ENCODE measurements around the gene GADD45A.
"Not testable (repeated sequence)": the region's sequence is repeated elsewhere in the genome, so short reads cannot be mapped to it uniquely, and the experiment has no call there.

Gene GADD45A

GRCh38 chr1:67650061-67650460, 34.9 kb upstream of the GADD45A start:
- H3K9ac ChIP-seq (ENCODE audit: low read length) = no peak overlapping the region
- H3K36me3 ChIP-seq (ENCODE audit: control insufficient read depth, low read depth, low read length) = no peaks in the 10 kb centered on the region
- H3K27me3 ChIP-seq (ENCODE audit: control insufficient read depth, insufficient read depth, low read length) = no peaks in the 10 kb centered on the region
- no peak overlapping the region for H3K4me3 ChIP-seq (ENCODE audit: low read length)
- H3K27ac ChIP-seq (ENCODE audit: low read length) = no peak overlapping the region
- H3K9me3 ChIP-seq (ENCODE audit: control insufficient read depth, low read depth, low read length) = no peaks in the 10 kb centered on the region
- H3K4me1 ChIP-seq (ENCODE audit: control insufficient read depth, low read depth, low read length) = peaks cover 7% of the 10 kb centered on the region

- Histone ChIP-seq H3K9ac (ENCODE audit: low read length) (no peak overlapping the region), H3K27ac (ENCODE audit: low read length) (no peak overlapping the region), H3K36me3 (ENCODE audit: control insufficient read depth, low read depth, low read length) (no peaks in the 10 kb centered on the region), H3K4me1 (ENCODE audit: control insufficient read depth, low read depth, low read length) (peaks cover 7% of the 10 kb centered on the region), H3K9me3 (ENCODE audit: control insufficient read depth, low read depth, low read length) (no peaks in the 10 kb centered on the region), H3K4me3 (ENCODE audit: low read length) (no peak overlapping the region), H3K27me3 (ENCODE audit: control insufficient read depth, insufficient read depth, low read length) (no peaks in the 10 kb centered on the region)
Observed at GRCh38 chr1:67651031-67651430, 34.0 kb upstream of the GADD45A start.

GRCh38 chr1:67652800-67653199, 32.2 kb upstream of the GADD45A start:
- no peak overlapping the region for H3K27ac ChIP-seq (ENCODE audit: low read length)
- no peaks in the 10 kb centered on the region for H3K36me3 ChIP-seq (ENCODE audit: control insufficient read depth, low read depth, low read length)
- H3K9ac ChIP-seq (ENCODE audit: low read length) = no peak overlapping the region
- H3K4me1 ChIP-seq (ENCODE audit: control insufficient read depth, low read depth, low read length) = no peaks in the 10 kb centered on the region
- no peaks in the 10 kb centered on the region for H3K27me3 ChIP-seq (ENCODE audit: control insufficient read depth, insufficient read depth, low read length)
- no peaks in the 10 kb centered on the region for H3K9me3 ChIP-seq (ENCODE audit: control insufficient read depth, low read depth, low read length)
- H3K4me3 ChIP-seq (ENCODE audit: low read length) = no peak overlapping the region

GRCh38 chr1:67653304-67653703, 31.7 kb upstream of the GADD45A start:
- Histone ChIP-seq H3K9me3 (ENCODE audit: control insufficient read depth, low read depth, low read length) (no peaks in the 10 kb centered on the region), H3K27ac (ENCODE audit: low read length) (no peak overlapping the region), H3K4me3 (ENCODE audit: low read length) (no peak overlapping the region), H3K27me3 (ENCODE audit: control insufficient read depth, insufficient read depth, low read length) (no peaks in the 10 kb centered on the region), H3K9ac (ENCODE audit: low read length) (no peak overlapping the region), H3K36me3 (ENCODE audit: control insufficient read depth, low read depth, low read length) (no peaks in the 10 kb centered on the region), H3K4me1 (ENCODE audit: control insufficient read depth, low read depth, low read length) (no peaks in the 10 kb centered on the region)

GRCh38 chr1:67655581-67655980, 29.4 kb upstream of the GADD45A start:
- Histone ChIP-seq H3K27ac (ENCODE audit: low read length) (no peak overlapping the region), H3K36me3 (ENCODE audit: control insufficient read depth, low read depth, low read length) (no peaks in the 10 kb centered on the region), H3K27me3 (ENCODE audit: control insufficient read depth, insufficient read depth, low read length) (no peaks in the 10 kb centered on the region), H3K9ac (ENCODE audit: low read length) (no peak overlapping the region), H3K9me3 (ENCODE audit: control insufficient read depth, low read depth, low read length) (no peaks in the 10 kb centered on the region), H3K4me1 (ENCODE audit: control insufficient read depth, low read depth, low read length) (no peaks in the 10 kb centered on the region), H3K4me3 (ENCODE audit: low read length) (no peak overlapping the region)

- not testable (repeated sequence) for H3K36me3 ChIP-seq (ENCODE audit: control insufficient read depth, low read depth, low read length); H3K9me3 ChIP-seq (ENCODE audit: control insufficient read depth, low read depth, low read length); H3K4me3 ChIP-seq (ENCODE audit: low read length); H3K27ac ChIP-seq (ENCODE audit: low read length); H3K27me3 ChIP-seq (ENCODE audit: control insufficient read depth, insufficient read depth, low read length); H3K4me1 ChIP-seq (ENCODE audit: control insufficient read depth, low read depth, low read length); H3K9ac ChIP-seq (ENCODE audit: low read length)
Observed at GRCh38 chr1:67657152-67657551, 27.8 kb upstream of the GADD45A start.

- H3K36me3 ChIP-seq (ENCODE audit: control insufficient read depth, low read depth, low read length) = no peaks in the 10 kb centered on the region
- no peak overlapping the region for H3K9ac ChIP-seq (ENCODE audit: low read length)
- no peaks in the 10 kb centered on the region for H3K27me3 ChIP-seq (ENCODE audit: control insufficient read depth, insufficient read depth, low read length)
- H3K9me3 ChIP-seq (ENCODE audit: control insufficient read depth, low read depth, low read length) = no peaks in the 10 kb centered on the region
- no peak overlapping the region for H3K27ac ChIP-seq (ENCODE audit: low read length)
- no peak overlapping the region for H3K4me3 ChIP-seq (ENCODE audit: low read length)
- no peaks in the 10 kb centered on the region for H3K4me1 ChIP-seq (ENCODE audit: control insufficient read depth, low read depth, low read length)
Observed at GRCh38 chr1:67659229-67659628, 25.8 kb upstream of the GADD45A start.

- no peak overlapping the region for H3K9ac ChIP-seq (ENCODE audit: low read length)
- H3K4me3 ChIP-seq (ENCODE audit: low read length) = no peak overlapping the region
- no peaks in the 10 kb centered on the region for H3K9me3 ChIP-seq (ENCODE audit: control insufficient read depth, low read depth, low read length)
- no peaks in the 10 kb centered on the region for H3K4me1 ChIP-seq (ENCODE audit: control insufficient read depth, low read depth, low read length)
- H3K27ac ChIP-seq (ENCODE audit: low read length) = no peak overlapping the region
- no peaks in the 10 kb centered on the region for H3K36me3 ChIP-seq (ENCODE audit: control insufficient read depth, low read depth, low read length)
- no peaks in the 10 kb centered on the region for H3K27me3 ChIP-seq (ENCODE audit: control insufficient read depth, insufficient read depth, low read length)
Observed at GRCh38 chr1:67662884-67663283, 22.1 kb upstream of the GADD45A start.

GRCh38 chr1:67664048-67664447, 21.0 kb upstream of the GADD45A start:
- no peak overlapping the region for H3K27ac ChIP-seq (ENCODE audit: low read length)
- no peaks in the 10 kb centered on the region for H3K4me1 ChIP-seq (ENCODE audit: control insufficient read depth, low read depth, low read length)
- H3K9me3 ChIP-seq (ENCODE audit: control insufficient read depth, low read depth, low read length) = no peaks in the 10 kb centered on the region
- H3K27me3 ChIP-seq (ENCODE audit: control insufficient read depth, insufficient read depth, low read length) = no peaks in the 10 kb centered on the region
- H3K36me3 ChIP-seq (ENCODE audit: control insufficient read depth, low read depth, low read length) = no peaks in the 10 kb centered on the region
- no peak overlapping the region for H3K4me3 ChIP-seq (ENCODE audit: low read length)
- no peak overlapping the region for H3K9ac ChIP-seq (ENCODE audit: low read length)

- not testable (repeated sequence) for H3K4me1 ChIP-seq (ENCODE audit: control insufficient read depth, low read depth, low read length); H3K9ac ChIP-seq (ENCODE audit: low read length); H3K36me3 ChIP-seq (ENCODE audit: control insufficient read depth, low read depth, low read length); H3K27ac ChIP-seq (ENCODE audit: low read length); H3K9me3 ChIP-seq (ENCODE audit: control insufficient read depth, low read depth, low read length); H3K4me3 ChIP-seq (ENCODE audit: low read length); H3K27me3 ChIP-seq (ENCODE audit: control insufficient read depth, insufficient read depth, low read length)
Observed at GRCh38 chr1:67665307-67665706, 19.7 kb upstream of the GADD45A start.

GRCh38 chr1:67666636-67667035, 18.4 kb upstream of the GADD45A start:
- Histone ChIP-seq H3K27ac (ENCODE audit: low read length) (no peak overlapping the region), H3K4me1 (ENCODE audit: control insufficient read depth, low read depth, low read length) (no peaks in the 10 kb centered on the region), H3K9me3 (ENCODE audit: control insufficient read depth, low read depth, low read length) (no peaks in the 10 kb centered on the region), H3K36me3 (ENCODE audit: control insufficient read depth, low read depth, low read length) (no peaks in the 10 kb centered on the region), H3K9ac (ENCODE audit: low read length) (no peak overlapping the region), H3K27me3 (ENCODE audit: control insufficient read depth, insufficient read depth, low read length) (no peaks in the 10 kb centered on the region), H3K4me3 (ENCODE audit: low read length) (no peak overlapping the region)

GRCh38 chr1:67668660-67669059, 16.3 kb upstream of the GADD45A start:
- Histone ChIP-seq H3K27me3 (ENCODE audit: control insufficient read depth, insufficient read depth, low read length) (no peaks in the 10 kb centered on the region), H3K9ac (ENCODE audit: low read length) (no peak overlapping the region), H3K4me1 (ENCODE audit: control insufficient read depth, low read depth, low read length) (no peaks in the 10 kb centered on the region), H3K27ac (ENCODE audit: low read length) (no peak overlapping the region), H3K4me3 (ENCODE audit: low read length) (no peak overlapping the region), H3K9me3 (ENCODE audit: control insufficient read depth, low read depth, low read length) (no peaks in the 10 kb centered on the region), H3K36me3 (ENCODE audit: control insufficient read depth, low read depth, low read length) (no peaks in the 10 kb centered on the region)
